IMR-90 (cell line): ENCODE results near the gene LRSAM1. TPM values are rescaled to one million over a fixed set of nuclear protein-coding genes. Genes with fewer than 3 reads are reported as not detected.

Experiments
- ATAC-seq: fragments of 200-7000 bp; cut with Tn5 transposase; 2 replicates; pipeline ENCODE4 v1.9.1; 2020; ENCODE audit warnings: low read depth, mild to moderate bottlenecking, moderate library complexity
- BruUV-seq: library from RNA; stranded (reverse); fragments of 400-500 nt; replicated peaks from 2 replicates; lab custom pipeline; 2021; lab: Mats Ljungman, UMichigan
- CTCF ChIA-PET: fragments of 300-600 bp; formaldehyde crosslinking; extraction: SDS; loops from one replicate; lab custom pipeline; 2021; ENCODE audit warnings: antibody characterized with exemption; lab: Yijun Ruan, JAX
- POLR2A ChIA-PET: fragments of 300-600 bp; sonication (Branson Sonifier 250); formaldehyde crosslinking; loops from one replicate; lab custom pipeline; 2022; ENCODE audit warnings: antibody characterized with exemption; ENCODE audit not compliant: unreplicated experiment; lab: Charles Lee
- DNase-seq: peaks from one replicate; pipeline ENCODE4 v3.0.0; 2013
- H2AFZ ChIP-seq: replicated peaks from 2 replicates; pipeline ENCODE3; 2013; ENCODE audit warnings: low read length, mild to moderate bottlenecking; ENCODE audit not compliant: poor library complexity
- H2AK5ac ChIP-seq: 2 replicates; pipeline ENCODE4 v1.6.1; 2013; ENCODE audit warnings: low read depth, low read length, inconsistent platforms
- H2AK9ac ChIP-seq: replicated peaks from 2 replicates; pipeline ENCODE3; 2013; ENCODE audit warnings: mild to moderate bottlenecking, low read depth, low read length, moderate library complexity; ENCODE audit not compliant: poor library complexity
- H2BK120ac ChIP-seq: 2 replicates; pipeline ENCODE4 v1.6.1; 2013; ENCODE audit warnings: low read depth, low read length, inconsistent platforms
- H2BK15ac ChIP-seq: 3 replicates; pipeline ENCODE4 v1.6.1; 2013; ENCODE audit warnings: low read depth, low read length, inconsistent platforms
- H2BK20ac ChIP-seq: 2 replicates; pipeline ENCODE4 v1.6.1; 2013; ENCODE audit warnings: low read depth, mild to moderate bottlenecking, inconsistent platforms, low read length, moderate library complexity
- H2BK5ac ChIP-seq: 2 replicates; pipeline ENCODE4 v1.6.1; 2013; ENCODE audit warnings: mild to moderate bottlenecking, low read depth, low read length, inconsistent platforms; ENCODE audit not compliant: poor library complexity, severe bottlenecking
- H3K14ac ChIP-seq: replicated peaks from 2 replicates; pipeline ENCODE4 v1.6.1; 2013; ENCODE audit warnings: low read depth, low read length, inconsistent platforms
- H3K18ac ChIP-seq: 2 replicates; pipeline ENCODE4 v1.6.1; 2013; ENCODE audit warnings: low read depth, low read length, control low read depth
- H3K23ac ChIP-seq: 2 replicates; pipeline ENCODE4 v1.6.1; 2013; ENCODE audit warnings: low read depth, low read length, inconsistent platforms
- H3K27ac ChIP-seq: 2 replicates; pipeline ENCODE4 v1.5.1; 2013; ENCODE audit warnings: mild to moderate bottlenecking, control low read depth, low read length; ENCODE audit not compliant: insufficient read depth
- H3K27me3 ChIP-seq: 2 replicates; pipeline ENCODE4 v1.6.1; 2013; ENCODE audit warnings: low read length; ENCODE audit not compliant: control insufficient read depth, insufficient read depth
- H3K36me3 ChIP-seq: 2 replicates; pipeline ENCODE4 v1.6.1; 2013; ENCODE audit warnings: low read length, mixed read lengths; ENCODE audit not compliant: control insufficient read depth, insufficient read depth
- H3K4ac ChIP-seq: 2 replicates; pipeline ENCODE4 v1.6.1; 2013; ENCODE audit warnings: low read depth, low read length, inconsistent platforms
- H3K4me1 ChIP-seq: 2 replicates; pipeline ENCODE4 v1.6.1; 2013; ENCODE audit warnings: low read length, mixed read lengths; ENCODE audit not compliant: control insufficient read depth, insufficient read depth
- H3K4me2 ChIP-seq: 2 replicates; pipeline ENCODE4 v1.6.1; 2013; ENCODE audit warnings: low read depth, mild to moderate bottlenecking, control low read depth, low read length, moderate library complexity
- H3K4me3 ChIP-seq: 2 replicates; pipeline ENCODE4 v1.5.1; 2013; ENCODE audit warnings: low read depth, mild to moderate bottlenecking, control low read depth, low read length, moderate library complexity; ENCODE audit not compliant: insufficient read depth
- H3K56ac ChIP-seq: 2 replicates; pipeline ENCODE4 v1.6.1; 2013; ENCODE audit warnings: low read length, inconsistent platforms; ENCODE audit not compliant: insufficient read depth; ENCODE audit errors: extremely low read depth
- H3K79me1 ChIP-seq, 2 experiments: 2 replicates each; pipeline ENCODE4 v1.6.1; 2013; ENCODE audit warnings: low read length in 2 of 2, inconsistent platforms in 1 of 2, low read depth in 1 of 2
- H3K9ac ChIP-seq: 2 replicates; pipeline ENCODE4 v1.6.1; 2013; ENCODE audit warnings: low read depth, low read length, control low read depth
- H3K9me1 ChIP-seq: 2 replicates; pipeline ENCODE4 v1.6.1; 2013; ENCODE audit warnings: low read length, inconsistent platforms; ENCODE audit not compliant: insufficient read depth
- H3K9me3 ChIP-seq: 2 replicates; pipeline ENCODE4 v1.6.1; 2013; ENCODE audit warnings: low read length; ENCODE audit not compliant: control insufficient read depth, insufficient read depth
- H4K20me1 ChIP-seq: 2 replicates; pipeline ENCODE4 v1.6.1; 2013; ENCODE audit warnings: low read length, inconsistent platforms; ENCODE audit not compliant: insufficient read depth
- H4K5ac ChIP-seq: 2 replicates; pipeline ENCODE4 v1.6.1; 2013; ENCODE audit warnings: mild to moderate bottlenecking, low read depth, low read length, control low read depth
- H4K8ac ChIP-seq, 2 experiments: 2 replicates each; pipeline ENCODE4 v1.6.1; 2013; ENCODE audit warnings: low read depth in 2 of 2, low read length in 2 of 2, control low read depth in 1 of 2, inconsistent platforms in 1 of 2
- H4K91ac ChIP-seq: 2 replicates; pipeline ENCODE4 v1.6.1; 2013; ENCODE audit warnings: low read depth, low read length, inconsistent platforms; ENCODE audit not compliant: insufficient read depth
- BHLHE40 ChIP-seq: fragments of 150-350 bp; IDR thresholded peaks from 2 replicates; pipeline ENCODE4 v1.6.1; 2016; ENCODE audit warnings: mild to moderate bottlenecking, low read depth, low read length
- CEBPB ChIP-seq: IDR thresholded peaks from 2 replicates; pipeline ENCODE4 v1.6.1; 2012; ENCODE audit warnings: low read depth, low read length, improper control_type of control experiment
- CHD1 ChIP-seq: IDR thresholded peaks from 2 replicates; pipeline ENCODE4 v1.6.1; 2012; ENCODE audit warnings: low read depth, low read length, improper control_type of control experiment
- CTCF ChIP-seq: conservative IDR thresholded peaks from 2 replicates; pipeline ENCODE4 v1.5.1; 2012; ENCODE audit warnings: mild to moderate bottlenecking, low read depth, low read length, improper control_type of control experiment
- ELK1 ChIP-seq: fragments of 150-350 bp; IDR thresholded peaks from 2 replicates; pipeline ENCODE4 v1.6.1; 2016; ENCODE audit warnings: low read depth, mild to moderate bottlenecking, low read length, moderate library complexity, borderline replicate concordance
- FOS ChIP-seq: fragments of 150-350 bp; IDR thresholded peaks from 2 replicates; pipeline ENCODE4 v1.6.1; 2016; ENCODE audit warnings: low read depth, low read length
- MAFK ChIP-seq: IDR thresholded peaks from 2 replicates; pipeline ENCODE4 v1.6.1; 2012; ENCODE audit warnings: low read depth, low read length, improper control_type of control experiment
- MAZ ChIP-seq: IDR thresholded peaks from 2 replicates; pipeline ENCODE4 v1.6.1; 2012; ENCODE audit warnings: low read depth, mild to moderate bottlenecking, low read length, improper control_type of control experiment, moderate library complexity, borderline replicate concordance
- MXI1 ChIP-seq: IDR thresholded peaks from 2 replicates; pipeline ENCODE4 v1.6.1; 2012; ENCODE audit warnings: low read depth, mild to moderate bottlenecking, low read length, moderate library complexity, borderline replicate concordance
- NFE2L2 ChIP-seq: fragments of 150-350 bp; IDR thresholded peaks from 2 replicates; pipeline ENCODE4 v1.6.1; 2016; ENCODE audit warnings: low read depth, mild to moderate bottlenecking, low read length
- POLR2A ChIP-seq: IDR thresholded peaks from 2 replicates; pipeline ENCODE4 v1.6.1; 2012; ENCODE audit warnings: mild to moderate bottlenecking, low read depth, low read length
- RAD21 ChIP-seq: IDR thresholded peaks from 2 replicates; pipeline ENCODE4 v1.6.1; 2012; ENCODE audit warnings: low read length, improper control_type of control experiment
- RCOR1 ChIP-seq: IDR thresholded peaks from 2 replicates; pipeline ENCODE4 v1.6.1; 2012; ENCODE audit warnings: mild to moderate bottlenecking, low read length, improper control_type of control experiment; ENCODE audit not compliant: insufficient replicate concordance
- RFX5 ChIP-seq: IDR thresholded peaks from 2 replicates; pipeline ENCODE4 v1.8.0; 2012; ENCODE audit warnings: low read depth, mild to moderate bottlenecking, low read length, moderate library complexity
- SMC3 ChIP-seq: fragments of 150-350 bp; IDR thresholded peaks from 2 replicates; pipeline ENCODE4 v1.6.1; 2016; ENCODE audit warnings: low read depth, mild to moderate bottlenecking, antibody characterized with exemption, low read length, moderate library complexity
- USF2 ChIP-seq: fragments of 150-350 bp; IDR thresholded peaks from 2 replicates; pipeline ENCODE4 v1.6.1; 2017; ENCODE audit warnings: mild to moderate bottlenecking, antibody characterized with exemption, low read length, low read depth
- WGBS, 2 experiments: methylation state at CpG; one replicate each; pipeline versions ENCODE4 v1.1.5 to v1.1.7; 2013; ENCODE audit warnings: missing lambda C conversion rate in 2 of 2; ENCODE audit not compliant: insufficient read length in 1 of 2; ENCODE audit errors: extremely low coverage in 2 of 2; 5-methylcytosine and 5-hydroxymethylcytosine counted together
- dilution Hi-C: fragments of 300-500 bp; cut with HindIII; formaldehyde crosslinking; loops from one replicate; pipeline ENCODE4 v1.14.3; 2018; ENCODE audit warnings: low sequenced_read_pairs; ENCODE audit not compliant: unreplicated experiment
- in situ Hi-C: fragments of 300-500 bp; cut with MboI; formaldehyde crosslinking; loops from 3 replicates; pipeline ENCODE4 v1.14.3; 2019; ENCODE audit warnings: low sequenced_read_pairs, inconsistent platforms, mixed read lengths
- intact Hi-C: fragments of 100-400 bp; cut with micrococcal nuclease; formaldehyde crosslinking; loops from 2 replicates; pipeline ENCODE4 v1.10.0; 2022
- polyA plus RNA-seq, 3 experiments: library from polyadenylated mRNA; depleted of rRNA; stranded (reverse); fragments of >200 nt; gene quantifications; 2 replicates each; pipeline ENCODE4 v1.2.3, GENCODE V29; 2012; ENCODE audit warnings: low replicate concordance in 1 of 3
- total RNA-seq: library from RNA; depleted of rRNA; stranded (reverse); fragments of >200 nt; gene quantifications from 2 replicates; pipeline ENCODE4 v1.2.3, GENCODE V29; 2012

Gene LRSAM1
- total and polyA plus RNA-seq, 2 of the 4 experiments (the other 2 are of a cell fraction) = 3.0 to 9.3 TPM

- BruUV-seq = no TSS peak
- no peak for ATAC-seq
- no peak overlapping the region for H4K5ac ChIP-seq
- intact Hi-C loops = no loop called here
- H3K9ac ChIP-seq = no peak overlapping the region
- H3K79me1 ChIP-seq = peaks cover 10 to 61% of the 10 kb centered on the region in 2 experiments
- no peak overlapping the region for H2BK20ac ChIP-seq
- no peak overlapping the region for H4K8ac ChIP-seq
- DNase-seq = no peak
- peaks cover 11% of the 10 kb centered on the region for H3K9me1 ChIP-seq
- H3K27ac ChIP-seq = no peak overlapping the region
- no peak overlapping the region for H2BK120ac ChIP-seq
- no peak overlapping the region for H3K56ac ChIP-seq
- ChIA-PET CTCF (no interaction called here), POLR2A (interaction anchor here (0.6 to 1.0 kb wide), 2 partner anchors 11 to 20 kb away, joined by 3 to 6 read pairs; partner anchors contain the start of gene ZNF79)
- H3K18ac ChIP-seq = no peak overlapping the region
- no peak overlapping the region for H2AK9ac ChIP-seq
- no peak overlapping the region for H2AFZ ChIP-seq
- H3K23ac ChIP-seq = no peak overlapping the region
- no peak overlapping the region for H3K4me3 ChIP-seq
- H2AK5ac ChIP-seq = no peak overlapping the region
- whole genome bisulfite sequencing, 2 experiments = 99% methylated on average over 16 of the region's 17 CpGs; no CpG with 5 or more reads in 1 of the 2 experiments
- H3K4me1 ChIP-seq = peaks cover 4% of the 10 kb centered on the region
- no peaks in the 10 kb centered on the region for H3K27me3 ChIP-seq
- H3K4ac ChIP-seq = no peak overlapping the region
- peaks cover 16% of the 10 kb centered on the region for H3K9me3 ChIP-seq
- no peak overlapping the region for H2BK15ac ChIP-seq
- dilution Hi-C loops = no loop called here
- H4K20me1 ChIP-seq = peaks cover 56% of the 10 kb centered on the region
- no peak overlapping the region for H3K4me2 ChIP-seq
- in situ Hi-C loops = no loop called here
- H2BK5ac ChIP-seq = no peak overlapping the region
- TF ChIP-seq SMC3 = no peak
- TF ChIP-seq RCOR1 = no peak
- no peak for TF ChIP-seq ELK1
- no peak for TF ChIP-seq CEBPB
- TF ChIP-seq MAZ = no peak
- no peak for TF ChIP-seq RFX5
- no peak for TF ChIP-seq CTCF
- TF ChIP-seq BHLHE40 = no peak
- TF ChIP-seq MXI1 = no peak
- no peak for TF ChIP-seq CHD1
- no peak for TF ChIP-seq RAD21
- no peak for TF ChIP-seq USF2
- TF ChIP-seq FOS = no peak
- no peak for TF ChIP-seq NFE2L2
- TF ChIP-seq POLR2A = no peak; the same call in 1 of the 2 replicates
- no peak for TF ChIP-seq MAFK
- H3K14ac ChIP-seq = no peak overlapping the region
- peaks cover 79% of the 10 kb centered on the region for H3K36me3 ChIP-seq
- H4K91ac ChIP-seq = no peak overlapping the region
Measured at GRCh38 chr9:127444283-127444920, 6.9 kb upstream of the LRSAM1 start.
